WI38 (cell line): ENCODE results near the gene ULK3.

Experiments
- H3K4me3 ChIP-seq: 2 replicates; pipeline ENCODE4 v1.5.1; 2011; ENCODE audit warnings: low read depth, mild to moderate bottlenecking, control low read depth, low read length
- CTCF ChIP-seq: IDR thresholded peaks from 2 replicates; pipeline ENCODE4 v1.5.1; 2012; ENCODE audit warnings: low read depth, mild to moderate bottlenecking, control low read depth, low read length

ULK3 gene

GRCh38 chr15:74864296-74864695, 21.3 kb upstream of the ULK3 start:
- no peak overlapping the region for H3K4me3 ChIP-seq
- TF ChIP-seq CTCF: no peak

- TF ChIP-seq CTCF: no peak
- H3K4me3 ChIP-seq: no peak overlapping the region
Measured at GRCh38 chr15:74863239-74864056, 20.5 kb upstream of the ULK3 start.

DNA sequence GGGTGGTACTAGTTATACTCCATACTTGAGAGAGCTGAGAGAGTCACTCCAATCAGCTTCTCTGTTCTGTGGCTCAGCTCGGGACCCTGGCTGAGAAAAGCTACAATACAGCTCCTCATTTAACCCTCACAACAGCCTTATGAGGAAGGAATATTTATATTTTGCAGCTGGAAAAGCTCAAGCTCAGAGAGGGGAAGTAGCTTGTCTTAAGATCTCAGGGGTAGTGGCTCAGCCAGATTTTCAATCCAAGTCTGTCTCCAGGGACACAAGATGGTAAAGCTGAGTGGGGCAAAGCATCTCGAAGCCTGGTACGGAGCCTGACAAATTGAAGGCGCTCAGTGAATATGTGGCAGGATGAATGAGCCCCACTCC, 15.4 kb upstream of the ULK3 start:
- no peak for TF ChIP-seq CTCF
- H3K4me3 ChIP-seq: no peak overlapping the region

DNA sequence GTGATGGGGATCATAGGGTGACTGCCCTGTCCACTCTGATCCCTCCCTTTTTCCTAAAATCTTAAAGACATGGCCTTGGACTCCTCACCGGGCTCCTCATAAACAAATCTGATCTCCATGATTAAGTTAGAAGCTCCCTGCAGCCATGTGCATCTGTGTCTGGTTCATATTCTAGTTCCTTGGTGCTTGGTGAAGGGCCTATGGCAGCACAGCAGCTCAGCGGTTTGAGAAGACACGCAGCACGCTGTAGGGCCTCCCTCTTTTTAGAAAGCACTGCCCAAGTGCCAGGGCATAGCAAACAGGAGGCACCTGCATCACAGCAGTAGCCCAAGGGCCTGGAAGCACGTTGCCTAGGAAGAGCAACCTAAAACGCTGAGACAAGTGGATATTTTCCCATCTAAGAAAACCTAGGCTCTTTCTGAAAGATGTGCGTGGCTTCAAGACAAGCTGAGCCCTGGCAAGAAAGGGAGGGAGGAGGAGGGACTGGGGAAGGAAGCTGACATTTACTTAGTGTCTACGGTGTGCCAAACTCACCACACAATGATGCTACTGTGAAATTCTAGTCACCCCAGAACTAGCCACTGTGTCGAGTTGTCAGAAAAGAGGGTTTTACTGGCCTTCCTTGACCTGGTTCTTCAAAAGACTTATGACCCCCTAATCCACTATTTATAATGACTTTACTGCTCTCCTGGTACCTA, 14.9 kb upstream of the ULK3 start:
- H3K4me3 ChIP-seq: no peak overlapping the region
- no peak for TF ChIP-seq CTCF

DNA sequence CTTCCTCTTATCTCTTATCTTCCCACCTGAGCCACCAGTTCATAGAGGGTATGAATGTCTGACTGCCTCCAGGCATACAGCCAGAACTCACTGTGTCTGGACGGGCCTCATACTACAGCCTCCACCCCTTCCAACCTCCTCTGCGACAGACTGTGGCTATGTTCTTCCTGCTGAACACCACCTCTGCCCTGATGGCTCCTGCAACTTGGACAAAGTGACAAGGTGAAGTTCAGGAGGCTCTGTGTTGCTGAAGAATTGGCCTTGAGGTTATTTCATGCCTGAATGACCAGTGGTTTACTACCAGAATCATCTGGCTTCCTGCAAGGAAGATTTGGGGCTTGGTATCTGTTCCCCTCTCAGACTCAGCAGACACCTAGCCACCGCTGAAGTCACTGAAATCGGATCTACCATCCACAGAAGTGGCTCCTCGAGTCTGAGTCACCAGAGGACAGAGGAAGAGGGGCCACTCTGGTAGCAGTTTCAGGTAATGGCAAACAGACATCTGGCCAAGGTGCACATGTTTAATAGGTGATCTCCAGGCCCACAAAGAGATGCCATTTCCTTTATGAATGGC, 14.2 kb upstream of the ULK3 start:
- no peak for TF ChIP-seq CTCF
- H3K4me3 ChIP-seq: no peak overlapping the region

DNA sequence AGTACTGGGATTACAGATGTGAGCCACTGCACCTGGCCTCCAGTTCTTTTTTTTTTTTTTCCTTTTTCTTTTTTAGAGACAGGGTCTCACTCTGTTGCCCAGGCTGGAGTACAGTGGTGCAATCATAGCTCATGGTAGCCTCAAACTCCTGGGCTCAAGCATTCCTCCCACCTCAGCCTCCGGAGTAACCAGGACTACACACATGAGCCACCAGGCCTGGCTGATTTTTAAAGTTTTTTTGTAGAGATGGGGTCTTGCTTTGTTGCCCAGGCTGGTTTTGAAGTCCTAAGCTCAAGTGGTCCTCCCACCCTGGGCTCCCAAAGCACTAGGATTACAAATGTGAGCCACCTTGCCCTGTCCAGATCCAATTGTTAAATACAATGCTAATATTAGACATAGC, 13.6 kb upstream of the ULK3 start:
- no peak overlapping the region for H3K4me3 ChIP-seq
- no peak for TF ChIP-seq CTCF

DNA sequence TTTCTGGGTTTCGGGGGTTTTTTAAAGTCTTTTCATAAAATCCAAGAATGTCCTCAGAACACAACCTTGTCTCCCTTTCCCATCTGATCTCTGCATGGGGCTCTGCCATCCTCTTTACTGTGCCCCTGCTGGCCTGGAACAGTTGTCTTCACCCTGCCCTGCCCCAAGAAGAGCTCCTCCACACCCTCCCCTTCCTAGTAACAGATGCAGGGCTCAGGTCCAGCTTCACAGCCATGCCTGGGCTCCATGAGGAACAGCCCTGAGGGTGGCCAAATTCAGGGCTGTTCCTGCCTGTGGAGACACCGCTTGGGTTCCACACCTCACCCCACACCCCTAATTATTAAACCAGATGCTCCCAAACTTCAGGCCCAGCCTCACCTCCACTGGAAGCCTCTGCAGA, 12.9 kb upstream of the ULK3 start:
- H3K4me3 ChIP-seq: no peak overlapping the region
- TF ChIP-seq CTCF: no peak
